HepG2 (cell line): ENCODE results near the gene GRB10.

ENCODE experiments used
- CTCF ChIP-seq: sonication (generic); formaldehyde crosslinking; IDR thresholded peaks from 2 replicates; pipeline ENCODE4 v1.5.0; 2020; ENCODE audit warnings: mild to moderate bottlenecking, missing genetic modification reagents, moderate library complexity
- FOXM1 ChIP-seq: sonication (generic); formaldehyde crosslinking; IDR thresholded peaks from 2 replicates; pipeline ENCODE4 v1.5.0; 2020; ENCODE audit warnings: missing genetic modification reagents
- HCFC1 ChIP-seq: fragments of 150-350 bp; IDR thresholded peaks from 2 replicates; pipeline ENCODE4 v1.6.1; 2014; ENCODE audit warnings: low read depth, low read length
- MAFG ChIP-seq: sonication (generic); formaldehyde crosslinking; IDR thresholded peaks from 2 replicates; pipeline ENCODE4 v1.5.1; 2020; ENCODE audit warnings: mild to moderate bottlenecking, missing genetic modification reagents
- RAD21 ChIP-seq: fragments of 450-650 bp; formaldehyde crosslinking; IDR thresholded peaks from 2 replicates; pipeline ENCODE4 v1.5.0; 2020; ENCODE audit warnings: mild to moderate bottlenecking
- SAFB2 ChIP-seq: sonication (generic); formaldehyde crosslinking; IDR thresholded peaks from 2 replicates; pipeline ENCODE4 v1.5.1; 2020; ENCODE audit warnings: missing genetic modification reagents, low read depth, mild to moderate bottlenecking, borderline replicate concordance
- SMC3 ChIP-seq: IDR thresholded peaks from 2 replicates; pipeline ENCODE4 v1.6.1; 2011; ENCODE audit warnings: low read length, improper control_type of control experiment
- USF2 ChIP-seq, 2 experiments: sonication (generic) in 1 of 2; formaldehyde crosslinking in 1 of 2; IDR thresholded peaks; 2 replicates each; pipeline versions ENCODE4 v1.5.1 to v1.6.1; 2011 to 2020; ENCODE audit warnings: borderline replicate concordance in 1 of 2, low read depth in 1 of 2, low read length in 1 of 2, mild to moderate bottlenecking in 1 of 2, missing genetic modification reagents in 1 of 2, moderate library complexity in 1 of 2
- ZKSCAN1 ChIP-seq: fragments of 150-350 bp; IDR thresholded peaks from 2 replicates; pipeline ENCODE4 v1.6.1; 2014; ENCODE audit warnings: low read length
- ZNF12 ChIP-seq: sonication (generic); formaldehyde crosslinking; IDR thresholded peaks from 2 replicates; pipeline ENCODE4 v1.5.0; 2020; ENCODE audit warnings: missing genetic modification reagents
- TF ChIP-seq, protein P1 (sequence below): sonication (generic); formaldehyde crosslinking; IDR thresholded peaks from 2 replicates; pipeline ENCODE4 v1.9.0; 2021; ENCODE audit warnings: missing genetic modification reagents, mild to moderate bottlenecking, borderline replicate concordance
- TF ChIP-seq, protein P2 (sequence below): sonication (generic); formaldehyde crosslinking; IDR thresholded peaks from 2 replicates; pipeline ENCODE4 v1.4.0; 2020; ENCODE audit warnings: missing genetic modification reagents
- TF ChIP-seq, protein P3 (sequence below): sonication (generic); formaldehyde crosslinking; IDR thresholded peaks from 2 replicates; pipeline ENCODE4 v1.5.1; 2020; ENCODE audit warnings: mild to moderate bottlenecking, missing genetic modification reagents, moderate library complexity

GRCh38 chr7:50825465-50825864 lies 42.8 kb upstream of the GRB10 start:
- TF ChIP-seq HCFC1 (no peak), SAFB2 (CRISPR knock-in tag) (no peak), ZKSCAN1 (no peak), RAD21 (no peak), ZNF12 (no peak), MAFG (CRISPR knock-in tag) (no peak), USF2 (IDR thresholded peaks at IDR 0.05; ENCODE audit: low read depth, low read length) (no peak), USF2 (CRISPR knock-in tag; IDR thresholded peaks at IDR 0.05; ENCODE audit: borderline replicate concordance) (no peak), FOXM1 (CRISPR knock-in tag) (no peak), CTCF (CRISPR knock-in tag) (no peak), SMC3 (no peak)
- TF ChIP-seq, protein P1, sequence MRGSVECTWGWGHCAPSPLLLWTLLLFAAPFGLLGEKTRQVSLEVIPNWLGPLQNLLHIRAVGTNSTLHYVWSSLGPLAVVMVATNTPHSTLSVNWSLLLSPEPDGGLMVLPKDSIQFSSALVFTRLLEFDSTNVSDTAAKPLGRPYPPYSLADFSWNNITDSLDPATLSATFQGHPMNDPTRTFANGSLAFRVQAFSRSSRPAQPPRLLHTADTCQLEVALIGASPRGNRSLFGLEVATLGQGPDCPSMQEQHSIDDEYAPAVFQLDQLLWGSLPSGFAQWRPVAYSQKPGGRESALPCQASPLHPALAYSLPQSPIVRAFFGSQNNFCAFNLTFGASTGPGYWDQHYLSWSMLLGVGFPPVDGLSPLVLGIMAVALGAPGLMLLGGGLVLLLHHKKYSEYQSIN (CRISPR knock-in tag): no peak
- TF ChIP-seq, protein P2, sequence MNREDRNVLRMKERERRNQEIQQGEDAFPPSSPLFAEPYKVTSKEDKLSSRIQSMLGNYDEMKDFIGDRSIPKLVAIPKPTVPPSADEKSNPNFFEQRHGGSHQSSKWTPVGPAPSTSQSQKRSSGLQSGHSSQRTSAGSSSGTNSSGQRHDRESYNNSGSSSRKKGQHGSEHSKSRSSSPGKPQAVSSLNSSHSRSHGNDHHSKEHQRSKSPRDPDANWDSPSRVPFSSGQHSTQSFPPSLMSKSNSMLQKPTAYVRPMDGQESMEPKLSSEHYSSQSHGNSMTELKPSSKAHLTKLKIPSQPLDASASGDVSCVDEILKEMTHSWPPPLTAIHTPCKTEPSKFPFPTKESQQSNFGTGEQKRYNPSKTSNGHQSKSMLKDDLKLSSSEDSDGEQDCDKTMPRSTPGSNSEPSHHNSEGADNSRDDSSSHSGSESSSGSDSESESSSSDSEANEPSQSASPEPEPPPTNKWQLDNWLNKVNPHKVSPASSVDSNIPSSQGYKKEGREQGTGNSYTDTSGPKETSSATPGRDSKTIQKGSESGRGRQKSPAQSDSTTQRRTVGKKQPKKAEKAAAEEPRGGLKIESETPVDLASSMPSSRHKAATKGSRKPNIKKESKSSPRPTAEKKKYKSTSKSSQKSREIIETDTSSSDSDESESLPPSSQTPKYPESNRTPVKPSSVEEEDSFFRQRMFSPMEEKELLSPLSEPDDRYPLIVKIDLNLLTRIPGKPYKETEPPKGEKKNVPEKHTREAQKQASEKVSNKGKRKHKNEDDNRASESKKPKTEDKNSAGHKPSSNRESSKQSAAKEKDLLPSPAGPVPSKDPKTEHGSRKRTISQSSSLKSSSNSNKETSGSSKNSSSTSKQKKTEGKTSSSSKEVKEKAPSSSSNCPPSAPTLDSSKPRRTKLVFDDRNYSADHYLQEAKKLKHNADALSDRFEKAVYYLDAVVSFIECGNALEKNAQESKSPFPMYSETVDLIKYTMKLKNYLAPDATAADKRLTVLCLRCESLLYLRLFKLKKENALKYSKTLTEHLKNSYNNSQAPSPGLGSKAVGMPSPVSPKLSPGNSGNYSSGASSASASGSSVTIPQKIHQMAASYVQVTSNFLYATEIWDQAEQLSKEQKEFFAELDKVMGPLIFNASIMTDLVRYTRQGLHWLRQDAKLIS (CRISPR knock-in tag): no peak
- TF ChIP-seq, protein P3, sequence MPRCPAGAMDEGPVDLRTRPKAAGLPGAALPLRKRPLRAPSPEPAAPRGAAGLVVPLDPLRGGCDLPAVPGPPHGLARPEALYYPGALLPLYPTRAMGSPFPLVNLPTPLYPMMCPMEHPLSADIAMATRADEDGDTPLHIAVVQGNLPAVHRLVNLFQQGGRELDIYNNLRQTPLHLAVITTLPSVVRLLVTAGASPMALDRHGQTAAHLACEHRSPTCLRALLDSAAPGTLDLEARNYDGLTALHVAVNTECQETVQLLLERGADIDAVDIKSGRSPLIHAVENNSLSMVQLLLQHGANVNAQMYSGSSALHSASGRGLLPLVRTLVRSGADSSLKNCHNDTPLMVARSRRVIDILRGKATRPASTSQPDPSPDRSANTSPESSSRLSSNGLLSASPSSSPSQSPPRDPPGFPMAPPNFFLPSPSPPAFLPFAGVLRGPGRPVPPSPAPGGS (CRISPR knock-in tag): no peak
